Activated B cell treated with CpG ODN at 0.5 μM for 24 hours (primary cell): ENCODE results near the gene RIPPLY1. TPM values are rescaled to one million over a fixed set of nuclear protein-coding genes. Genes with fewer than 3 reads are reported as not detected.
"Not testable (repeated sequence)": the region's sequence is repeated elsewhere in the genome, so short reads cannot be mapped to it uniquely, and the experiment has no call there.

Source experiments
- ATAC-seq: fragments of 200-7000 bp; cut with Tn5 transposase; one replicate; pipeline ENCODE4 v1.10.0; 2021; ENCODE audit warnings: low read depth, mild to moderate bottlenecking, moderate library complexity
- CTCF ChIA-PET: fragments of 350-600 bp; sonication (Branson Sonifier 250); formaldehyde crosslinking; loops from one replicate; lab custom pipeline; 2021; ENCODE audit warnings: antibody characterized with exemption; lab: Charles Lee
- POLR2A ChIA-PET: fragments of 350-600 bp; sonication (Branson Sonifier 250); formaldehyde crosslinking; loops from one replicate; lab custom pipeline; 2021; ENCODE audit warnings: antibody characterized with exemption; lab: Charles Lee
- DNase-seq: peaks from one replicate; pipeline ENCODE4 v3.0.0; 2022
- H3K27ac Mint-ChIP-seq: one replicate; pipeline ENCODE4 v1.8.0; 2020; ENCODE audit warnings: mixed read lengths
- H3K27me3 Mint-ChIP-seq: one replicate; pipeline ENCODE4 v1.8.0; 2021; ENCODE audit warnings: mixed read lengths
- H3K36me3 Mint-ChIP-seq: one replicate; pipeline ENCODE4 v1.8.0; 2021; ENCODE audit warnings: low read depth, mixed read lengths
- H3K4me1 Mint-ChIP-seq: one replicate; pipeline ENCODE4 v1.8.0; 2021; ENCODE audit warnings: mixed read lengths
- H3K4me3 Mint-ChIP-seq: one replicate; pipeline ENCODE4 v1.8.0; 2020; ENCODE audit warnings: mild to moderate bottlenecking, mixed read lengths
- H3K9me3 Mint-ChIP-seq: one replicate; pipeline ENCODE4 v1.8.0; 2020; ENCODE audit warnings: mixed read lengths
- CTCF ChIP-seq: fragments of 200-600 bp; IDR thresholded peaks from one replicate; pipeline ENCODE4 v1.8.0; 2022; ENCODE audit warnings: antibody characterized with exemption, mild to moderate bottlenecking
- intact Hi-C: fragments of 100-400 bp; cut with micrococcal nuclease; formaldehyde crosslinking; loops from one replicate; pipeline ENCODE4 v1.15.1; 2024
- total RNA-seq: library from RNA; stranded (reverse); gene quantifications from 2 replicates; pipeline ENCODE4 v1.2.3, GENCODE V29; 2022

Gene RIPPLY1
- total RNA-seq, 1 donor from 2014 or later: not detected

DNA sequence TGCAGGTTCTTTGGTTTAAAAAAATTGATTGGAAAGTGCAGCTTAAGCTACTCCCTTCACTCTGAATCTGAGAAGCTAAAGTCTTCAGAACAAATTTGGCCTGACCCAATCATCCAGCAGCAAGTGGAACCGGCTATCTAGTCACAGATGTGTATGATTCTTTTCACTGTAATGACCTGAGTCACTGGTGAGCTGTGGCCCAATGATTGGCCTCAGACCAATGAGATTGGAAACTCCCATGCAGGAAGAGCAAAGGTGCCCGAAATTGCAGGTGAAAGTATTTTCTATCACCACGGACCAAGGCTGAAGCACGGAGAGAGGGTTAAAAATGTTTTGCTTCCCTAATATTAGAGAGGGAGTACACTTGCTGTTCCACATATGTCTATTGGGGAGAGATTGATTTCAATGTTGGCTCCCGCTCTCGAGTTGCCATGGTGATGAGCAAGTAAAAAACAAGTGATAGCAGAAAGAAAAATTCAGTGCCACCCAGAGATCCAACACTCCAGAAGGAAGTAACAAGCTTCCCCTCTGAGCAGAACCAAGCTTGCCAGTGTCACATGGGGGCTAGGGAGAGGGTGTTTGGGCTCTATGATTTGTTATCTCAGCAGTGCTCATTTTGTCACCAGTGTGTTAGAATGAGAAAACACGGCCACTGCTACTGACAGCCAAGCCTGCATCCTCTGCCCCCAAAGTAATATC is 11.2 kb downstream of the RIPPLY1 start:
- ChIA-PET CTCF (no interaction called here), POLR2A (no interaction called here)
- no peak for ATAC-seq
- Mint-ChIP-seq H3K4me1 (no peaks in the 10 kb centered on the region), H3K4me3 (no peak overlapping the region), H3K27me3 (no peaks in the 10 kb centered on the region), H3K27ac (no peak overlapping the region), H3K36me3 (no peaks in the 10 kb centered on the region), H3K9me3 (no peaks in the 10 kb centered on the region)
- no peak for TF ChIP-seq CTCF
- intact Hi-C loops: loop anchor here (10.0 kb wide), 1 partner anchor 133 kb away; no protein-coding TSS in a partner anchor
- DNase-seq: no peak

- Mint-ChIP-seq H3K9me3 (no peaks in the 10 kb centered on the region), H3K4me3 (no peak overlapping the region), H3K36me3 (no peaks in the 10 kb centered on the region), H3K4me1 (no peaks in the 10 kb centered on the region), H3K27me3 (no peaks in the 10 kb centered on the region), H3K27ac (no peak overlapping the region)
- ATAC-seq: no peak
- ChIA-PET CTCF (no interaction called here), POLR2A (no interaction called here)
- intact Hi-C loops: no loop called here
- no peak for DNase-seq
- no peak for TF ChIP-seq CTCF
Measured at GRCh38 chrX:106889468-106889867, 13.7 kb downstream of the RIPPLY1 start.

- no peak for TF ChIP-seq CTCF
- Mint-ChIP-seq H3K4me1 (no peaks in the 10 kb centered on the region), H3K27ac (no peak overlapping the region), H3K36me3 (no peaks in the 10 kb centered on the region), H3K27me3 (no peaks in the 10 kb centered on the region), H3K9me3 (no peaks in the 10 kb centered on the region), H3K4me3 (no peak overlapping the region)
- CTCF ChIA-PET: interaction anchor here (0.9 to 1.8 kb wide), 4 partner anchors 8 to 1196 kb away, joined by 3 to 5 read pairs (median 4); no protein-coding TSS in a partner anchor
- POLR2A ChIA-PET: no interaction called here
- no peak for ATAC-seq
- intact Hi-C loops: loop anchor here (2.0 kb wide), 1 partner anchor 1198 kb away; no protein-coding TSS in a partner anchor
- DNase-seq: no peak
Measured at GRCh38 chrX:106875151-106875550, 28.0 kb downstream of the RIPPLY1 start.

- DNase-seq (no peak), ATAC-seq (no peak)
- intact Hi-C loops: loop anchor here (1.0 to 2.0 kb wide), 2 partner anchors 1020 to 1199 kb away; no protein-coding TSS in a partner anchor
- Mint-ChIP-seq H3K4me3 (no peak overlapping the region), H3K27me3 (no peaks in the 10 kb centered on the region), H3K27ac (no peak overlapping the region), H3K9me3 (no peaks in the 10 kb centered on the region), H3K36me3 (no peaks in the 10 kb centered on the region), H3K4me1 (no peaks in the 10 kb centered on the region)
- CTCF ChIA-PET: interaction anchor here (0.9 to 2.0 kb wide), 6 partner anchors 20 to 1197 kb away, joined by 3 to 7 read pairs (median 4); partner anchors contain the start of gene NCBP2L
- TF ChIP-seq CTCF: no peak
- POLR2A ChIA-PET: no interaction called here
Measured at GRCh38 chrX:106874075-106874474, 29.1 kb downstream of the RIPPLY1 start.

DNA sequence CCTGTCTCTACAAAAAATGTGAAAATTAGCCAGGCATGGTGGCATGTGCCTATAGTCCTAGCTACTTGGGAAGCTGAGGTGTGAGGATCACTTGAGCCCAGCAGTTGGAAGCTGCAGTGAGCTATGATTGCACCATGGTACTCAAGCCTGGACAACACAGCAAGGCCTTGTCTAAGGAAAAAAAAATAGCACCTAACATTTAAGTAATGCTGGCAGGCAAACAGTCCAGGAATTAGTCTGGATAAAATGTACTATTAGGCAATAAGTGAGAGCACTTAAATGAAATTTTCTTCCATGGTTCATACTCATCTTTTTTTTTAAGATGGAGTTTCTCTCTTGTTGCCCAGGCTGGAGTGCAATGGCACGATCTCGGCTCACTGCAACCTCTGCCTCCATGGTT is 30.3 kb downstream of the RIPPLY1 start:
- CTCF ChIA-PET: interaction anchor here (1.2 to 2.0 kb wide), 2 partner anchors 25 to 904 kb away, joined by 3 to 7 read pairs; partner anchors contain the start of gene NCBP2L
- DNase-seq, H3K4me1 Mint-ChIP-seq, H3K4me3 Mint-ChIP-seq, POLR2A ChIA-PET, H3K27ac Mint-ChIP-seq, H3K9me3 Mint-ChIP-seq, H3K27me3 Mint-ChIP-seq, ATAC-seq, H3K36me3 Mint-ChIP-seq, intact Hi-C loops: not testable (repeated sequence)
